ENCODE results near the gene ABT1. TPM values are rescaled to one million over a fixed set of nuclear protein-coding genes. Genes with fewer than 3 reads are reported as not detected.
A peak's percentile ranks its signal among the peaks of the same experiment; 100 is the strongest.

The ABT1 gene
- total and polyA plus RNA-seq, 4 donors = 13.4 to 20.9 (median 16.9) TPM

DNA sequence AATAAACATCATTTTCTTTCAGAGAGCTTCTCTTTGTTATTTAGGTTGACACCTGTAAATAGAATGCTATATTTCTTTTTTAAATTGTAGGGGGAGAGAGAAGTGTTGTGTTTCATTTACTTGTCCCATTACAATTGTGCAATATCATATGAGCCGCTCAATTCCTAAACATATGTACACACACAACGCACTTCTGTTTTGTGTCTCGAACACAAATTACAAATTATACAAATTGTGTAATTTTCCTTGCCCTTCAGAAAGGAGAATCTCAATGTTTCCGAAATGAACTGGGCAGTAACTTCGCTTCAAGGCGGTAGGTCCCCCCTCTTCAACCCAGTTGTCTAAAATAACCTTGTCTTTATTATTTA, 2.6 kb upstream of the ABT1 start:
- no peak for DNase-seq
- H3K9me3 ChIP-seq (ENCODE audit: control insufficient read depth in 4 of 4, insufficient read depth in 3 of 4, low read length in 3 of 4) = no peaks in the 10 kb centered on the region
- no peak for ATAC-seq (ENCODE audit: insufficient read depth, low FRiP score)
- H3K9ac ChIP-seq (ENCODE audit: insufficient read depth in 1 of 2, low read length in 2 of 2) = no peak overlapping the region
- H3K36me3 ChIP-seq (ENCODE audit: control insufficient read depth in 4 of 4, insufficient read depth in 4 of 4, low read length in 4 of 4) = peaks cover 5 to 11% (median 8%) of the 10 kb centered on the region in 4 donors
- no peak for TF ChIP-seq CTCF (IDR thresholded peaks at IDR 0.05; ENCODE audit: control extremely low read depth, extremely low read depth)
- no peak overlapping the region for H3K27ac ChIP-seq (ENCODE audit: low read depth in 1 of 2, low read length in 1 of 2)
- H3K4me3 ChIP-seq = no peak overlapping the region
- H3K4me1 ChIP-seq (ENCODE audit: control insufficient read depth in 5 of 5, insufficient read depth in 5 of 5, low read length in 5 of 5) = peaks cover 0 to 14% (median 6%) of the 10 kb centered on the region in 5 donors
- 24% methylated on average over 6 of the region's 6 CpGs for WGBS, 2 donors
- peaks cover 0 to 38% (median 34%) of the 10 kb centered on the region in 3 donors for H3K27me3 ChIP-seq (ENCODE audit: control insufficient read depth in 3 of 3, insufficient read depth in 3 of 3, low read length in 2 of 3)

GRCh38 chr6:26594730-26595632, 1.8 kb upstream of the ABT1 start:
- Histone ChIP-seq H3K27me3 (ENCODE audit: control insufficient read depth in 3 of 3, insufficient read depth in 3 of 3, low read length in 2 of 3) (peaks cover 0 to 38% (median 34%) of the 10 kb centered on the region in 3 donors), H3K9me3 (ENCODE audit: control insufficient read depth in 4 of 4, insufficient read depth in 3 of 4, low read length in 3 of 4) (no peaks in the 10 kb centered on the region), H3K4me1 (ENCODE audit: control insufficient read depth in 5 of 5, insufficient read depth in 5 of 5, low read length in 5 of 5) (peaks cover 0 to 14% (median 6%) of the 10 kb centered on the region in 5 donors), H3K9ac (ENCODE audit: insufficient read depth in 1 of 2, low read length in 2 of 2) (peak overlapping the region in 1 of 2 donors; percentile 80), H3K4me3 (no peak overlapping the region), H3K27ac (ENCODE audit: low read depth in 1 of 2, low read length in 1 of 2) (peak overlapping the region in 1 of 2 donors; percentile 62), H3K36me3 (ENCODE audit: control insufficient read depth in 4 of 4, insufficient read depth in 4 of 4, low read length in 4 of 4) (peaks cover 7 to 11% (median 9%) of the 10 kb centered on the region in 4 donors)
- WGBS, 2 donors = 21 to 24% methylated on average over 23 of the region's 23 CpGs
- TF ChIP-seq CTCF (IDR thresholded peaks at IDR 0.05; ENCODE audit: control extremely low read depth, extremely low read depth) = no peak
- peak; percentile 44 to 69 (median 61) for DNase-seq
- ATAC-seq (ENCODE audit: insufficient read depth, low FRiP score) = no peak

GRCh38 chr6:26595669-26596269, 984 bp upstream of the ABT1 start:
- peak overlapping the region; percentile 62 to 89 for H3K27ac ChIP-seq (ENCODE audit: low read depth in 1 of 2, low read length in 1 of 2)
- peaks cover 0 to 36% (median 34%) of the 10 kb centered on the region in 3 donors for H3K27me3 ChIP-seq (ENCODE audit: control insufficient read depth in 3 of 3, insufficient read depth in 3 of 3, low read length in 2 of 3)
- H3K36me3 ChIP-seq (ENCODE audit: control insufficient read depth in 4 of 4, insufficient read depth in 4 of 4, low read length in 4 of 4) = peaks cover 7 to 11% (median 11%) of the 10 kb centered on the region in 4 donors

More at GRCh38 chr6:26595669-26596269, 984 bp upstream of the ABT1 start:
- Histone ChIP-seq H3K4me3 (peak overlapping the region; percentile 44), H3K4me1 (ENCODE audit: control insufficient read depth in 5 of 5, insufficient read depth in 5 of 5, low read length in 5 of 5) (peaks cover 0 to 14% (median 6%) of the 10 kb centered on the region in 5 donors), H3K9ac (ENCODE audit: insufficient read depth in 1 of 2, low read length in 2 of 2) (peak overlapping the region in 1 of 2 donors; percentile 80), H3K9me3 (ENCODE audit: control insufficient read depth in 4 of 4, insufficient read depth in 3 of 4, low read length in 3 of 4) (no peaks in the 10 kb centered on the region)
- TF ChIP-seq CTCF (IDR thresholded peaks at IDR 0.05; ENCODE audit: control extremely low read depth, extremely low read depth) = peak; percentile 79
- peak; percentile 82 for ATAC-seq (ENCODE audit: insufficient read depth, low FRiP score)
- DNase-seq = peak; percentile 92 to 95 (median 93)
- WGBS, 2 donors = 1% methylated on average over 39 of the region's 39 CpGs
